Central memory CD8-positive, alpha-beta T cell (primary cell): Measurements from ENCODE around the gene THSD4.
"Not testable (repeated sequence)": the region's sequence is repeated elsewhere in the genome, so short reads cannot be mapped to it uniquely, and the experiment has no call there.

Source experiments
- ATAC-seq: fragments of 150-1000 bp; cut with Tn5 transposase; replicated peaks from 2 replicates; pipeline ENCODE4 v1.10.0; 2022; ENCODE audit warnings: mild to moderate bottlenecking, moderate FRiP score, moderate number of reproducible peaks; ENCODE audit not compliant: poor library complexity, severe bottlenecking; ENCODE audit errors: extremely low read depth
- DNase-seq, 2 donors: peaks; one replicate each; pipeline ENCODE4 v3.0.0; 2021; ENCODE audit warnings: low spot score in 2 of 2
- H3K27ac Mint-ChIP-seq: one replicate; pipeline ENCODE4 v1.8.0; 2022; ENCODE audit warnings: low read depth, mild to moderate bottlenecking, moderate library complexity, mixed read lengths
- H3K27me3 Mint-ChIP-seq: one replicate; pipeline ENCODE4 v1.8.0; 2022; ENCODE audit warnings: mixed read lengths
- H3K36me3 Mint-ChIP-seq: one replicate; pipeline ENCODE4 v1.8.0; 2022; ENCODE audit warnings: mild to moderate bottlenecking, moderate library complexity, mixed read lengths; ENCODE audit not compliant: insufficient read depth
- H3K4me1 Mint-ChIP-seq: one replicate; pipeline ENCODE4 v1.8.0; 2022; ENCODE audit warnings: mixed read lengths
- H3K4me3 Mint-ChIP-seq: one replicate; pipeline ENCODE4 v1.8.0; 2022; ENCODE audit warnings: mild to moderate bottlenecking, moderate library complexity, mixed read lengths
- H3K9me3 Mint-ChIP-seq: one replicate; pipeline ENCODE4 v1.8.0; 2022; ENCODE audit warnings: mixed read lengths

Gene THSD4

DNA sequence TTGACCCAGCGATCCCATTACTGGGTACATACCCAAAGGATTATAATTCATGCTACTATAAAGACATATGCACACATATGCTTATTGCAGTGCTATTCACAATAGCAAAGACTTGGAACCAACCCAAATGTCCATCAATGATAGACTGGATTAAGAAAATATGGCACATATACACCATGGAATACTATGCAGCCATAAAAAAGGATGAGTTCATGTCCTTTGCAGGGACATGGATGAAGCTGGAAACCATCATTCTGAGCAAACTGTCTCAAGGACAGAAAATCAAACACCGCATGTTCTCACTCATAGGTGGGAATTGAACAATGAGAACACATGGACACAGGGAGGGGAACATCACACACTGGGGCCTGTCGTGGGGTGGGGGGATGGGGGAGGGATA is 286.5 kb downstream of the THSD4 start:
- H3K9me3 Mint-ChIP-seq, H3K36me3 Mint-ChIP-seq, H3K4me3 Mint-ChIP-seq, DNase-seq, ATAC-seq, H3K27ac Mint-ChIP-seq, H3K4me1 Mint-ChIP-seq: not testable (repeated sequence)
- peaks cover 19% of the 10 kb centered on the region for H3K27me3 Mint-ChIP-seq

GRCh38 chr15:71409541-71409940 is 294.3 kb downstream of the THSD4 start:
- ATAC-seq: no peak
- H3K36me3 Mint-ChIP-seq: peaks cover 2% of the 10 kb centered on the region
- no peaks in the 10 kb centered on the region for H3K4me1 Mint-ChIP-seq
- no peak overlapping the region for H3K4me3 Mint-ChIP-seq
- H3K27ac Mint-ChIP-seq: no peak overlapping the region
- no peaks in the 10 kb centered on the region for H3K9me3 Mint-ChIP-seq
- H3K27me3 Mint-ChIP-seq: peaks cover 52% of the 10 kb centered on the region
- no peak for DNase-seq

GRCh38 chr15:71410347-71410746 is 295.1 kb downstream of the THSD4 start:
- Mint-ChIP-seq H3K4me1 (no peaks in the 10 kb centered on the region), H3K27me3 (peaks cover 52% of the 10 kb centered on the region), H3K27ac (no peak overlapping the region), H3K36me3 (peaks cover 2% of the 10 kb centered on the region), H3K9me3 (no peaks in the 10 kb centered on the region), H3K4me3 (no peak overlapping the region)
- ATAC-seq (no peak), DNase-seq (no peak)

DNA sequence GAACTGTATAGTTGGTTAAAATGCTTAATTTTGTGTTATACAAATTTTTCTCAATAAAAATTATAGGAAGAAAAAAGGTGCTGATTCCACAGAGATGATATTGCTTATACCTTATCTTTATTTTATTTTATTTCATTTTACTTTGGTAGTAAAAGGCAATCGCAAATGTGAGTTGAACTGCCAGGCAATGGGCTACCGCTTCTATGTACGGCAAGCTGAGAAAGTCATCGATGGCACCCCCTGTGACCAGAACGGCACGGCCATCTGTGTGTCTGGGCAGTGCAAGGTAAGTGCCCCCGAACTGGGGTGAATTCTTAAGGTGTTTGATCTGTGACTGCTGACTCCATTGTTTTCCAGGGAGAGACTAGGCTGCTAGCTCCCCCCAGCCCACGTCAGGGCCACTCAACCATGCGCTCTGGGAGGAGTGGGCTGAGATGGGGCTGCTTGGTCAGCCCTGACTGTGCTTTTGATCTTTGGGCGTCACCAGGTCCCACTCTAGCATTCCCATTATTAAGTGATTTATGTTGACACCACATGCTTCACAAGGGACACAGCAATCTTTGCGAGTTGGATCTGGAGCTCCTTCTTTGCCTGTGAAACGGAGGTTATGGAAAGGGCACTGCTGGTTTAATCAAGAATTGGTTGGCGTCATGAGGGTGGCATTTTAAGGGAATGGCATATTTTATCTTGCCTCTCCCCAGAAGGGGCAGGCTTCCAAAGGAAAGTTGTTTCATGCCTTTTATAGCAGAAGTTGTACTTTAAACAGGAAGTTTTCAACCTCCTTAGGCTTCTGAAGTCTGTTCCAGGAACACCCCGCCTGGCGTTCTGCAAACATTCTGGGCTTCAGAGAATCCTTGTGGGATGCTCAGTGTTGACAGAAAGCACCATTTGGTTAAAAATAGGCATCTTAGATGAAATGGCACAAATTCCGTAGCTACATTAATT is 296.5 kb downstream of the THSD4 start:
- ATAC-seq (no peak), DNase-seq (no peak)
- H3K27me3 Mint-ChIP-seq: peaks cover 43% of the 10 kb centered on the region
- no peaks in the 10 kb centered on the region for H3K4me1 Mint-ChIP-seq
- H3K36me3 Mint-ChIP-seq: peaks cover 2% of the 10 kb centered on the region
- H3K9me3 Mint-ChIP-seq: no peaks in the 10 kb centered on the region
- H3K27ac Mint-ChIP-seq: no peak overlapping the region
- H3K4me3 Mint-ChIP-seq: no peak overlapping the region

GRCh38 chr15:71413419-71413818 is 298.1 kb downstream of the THSD4 start:
- Mint-ChIP-seq H3K27ac (no peak overlapping the region), H3K36me3 (peaks cover 2% of the 10 kb centered on the region), H3K4me3 (no peak overlapping the region), H3K27me3 (peaks cover 42% of the 10 kb centered on the region), H3K4me1 (no peaks in the 10 kb centered on the region), H3K9me3 (no peaks in the 10 kb centered on the region)
- ATAC-seq (no peak), DNase-seq (no peak)

GRCh38 chr15:71414853-71415252 is 299.6 kb downstream of the THSD4 start:
- peaks cover 48% of the 10 kb centered on the region for H3K27me3 Mint-ChIP-seq
- H3K4me1 Mint-ChIP-seq: no peaks in the 10 kb centered on the region
- peaks cover 2% of the 10 kb centered on the region for H3K36me3 Mint-ChIP-seq
- no peak for DNase-seq
- no peak for ATAC-seq
- H3K27ac Mint-ChIP-seq: no peak overlapping the region
- no peaks in the 10 kb centered on the region for H3K9me3 Mint-ChIP-seq
- H3K4me3 Mint-ChIP-seq: no peak overlapping the region

DNA sequence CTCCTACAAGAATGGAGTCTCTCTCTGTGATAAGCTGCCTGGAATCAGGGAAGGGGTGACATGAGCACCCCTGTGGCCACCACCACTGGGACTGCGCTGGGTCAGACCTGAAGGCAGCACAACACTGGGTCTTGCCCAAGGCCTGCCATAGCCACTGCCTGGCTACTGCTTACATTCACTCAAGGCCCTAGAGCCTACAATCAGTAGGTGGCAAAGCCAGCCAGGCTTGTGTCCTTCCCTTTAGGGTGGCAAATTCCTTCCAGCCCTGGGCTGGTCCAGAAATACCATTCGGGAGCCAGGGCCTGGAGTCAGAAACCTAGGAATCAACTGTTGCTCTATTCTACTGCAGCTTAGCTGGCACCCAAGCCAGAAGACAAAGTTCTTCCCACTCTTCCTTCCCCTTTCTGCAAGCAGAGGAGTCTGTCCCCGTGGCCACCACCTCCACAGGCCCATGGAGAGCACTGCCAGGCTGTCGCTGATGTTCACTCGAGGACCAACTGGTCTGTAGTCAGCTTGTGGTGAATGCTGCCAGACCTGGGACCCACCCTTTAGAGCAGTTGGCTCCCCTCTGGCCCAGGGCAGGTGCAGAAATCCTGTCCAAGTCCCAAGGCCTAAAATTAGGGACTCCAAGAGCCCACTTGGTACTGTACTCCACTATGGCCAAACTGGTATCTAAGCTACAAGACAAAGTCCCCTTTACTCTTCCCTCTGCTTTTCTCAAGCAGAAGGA is 307.4 kb downstream of the THSD4 start:
- Mint-ChIP-seq H3K27me3 (peaks cover 64% of the 10 kb centered on the region), H3K4me3 (no peak overlapping the region)
- DNase-seq: no peak

DNA sequence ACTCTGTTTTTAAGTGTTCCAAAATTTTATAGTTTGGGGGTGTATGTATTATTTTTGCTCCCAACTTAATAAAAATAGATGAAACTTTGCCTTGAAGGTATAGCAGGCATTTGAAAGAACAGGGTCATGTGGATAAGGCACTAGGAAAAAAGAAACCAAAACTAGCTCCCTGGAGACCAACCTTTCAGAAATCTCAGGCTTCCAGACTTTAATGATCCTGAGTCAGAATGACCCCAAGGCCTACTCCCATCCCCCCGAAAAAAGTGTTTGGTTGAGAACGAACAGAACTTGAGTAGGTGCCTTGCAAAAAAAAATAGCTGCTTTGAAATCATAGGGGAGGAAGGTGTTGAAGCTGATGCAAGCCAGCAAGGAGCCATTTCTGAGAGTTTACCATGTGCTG is 309.5 kb downstream of the THSD4 start:
- H3K27me3 Mint-ChIP-seq: peaks cover 63% of the 10 kb centered on the region
- ATAC-seq: no peak
- no peaks in the 10 kb centered on the region for H3K9me3 Mint-ChIP-seq
- H3K36me3 Mint-ChIP-seq: no peaks in the 10 kb centered on the region
- no peak overlapping the region for H3K27ac Mint-ChIP-seq
- H3K4me3 Mint-ChIP-seq: no peak overlapping the region
- no peak for DNase-seq
- H3K4me1 Mint-ChIP-seq: no peaks in the 10 kb centered on the region

More for the DNA sequence above, 307.4 kb downstream of the THSD4 start:
- Mint-ChIP-seq H3K9me3 (no peaks in the 10 kb centered on the region), H3K4me1 (no peaks in the 10 kb centered on the region), H3K36me3 (no peaks in the 10 kb centered on the region), H3K27ac (no peak overlapping the region)
- ATAC-seq: no peak

DNA sequence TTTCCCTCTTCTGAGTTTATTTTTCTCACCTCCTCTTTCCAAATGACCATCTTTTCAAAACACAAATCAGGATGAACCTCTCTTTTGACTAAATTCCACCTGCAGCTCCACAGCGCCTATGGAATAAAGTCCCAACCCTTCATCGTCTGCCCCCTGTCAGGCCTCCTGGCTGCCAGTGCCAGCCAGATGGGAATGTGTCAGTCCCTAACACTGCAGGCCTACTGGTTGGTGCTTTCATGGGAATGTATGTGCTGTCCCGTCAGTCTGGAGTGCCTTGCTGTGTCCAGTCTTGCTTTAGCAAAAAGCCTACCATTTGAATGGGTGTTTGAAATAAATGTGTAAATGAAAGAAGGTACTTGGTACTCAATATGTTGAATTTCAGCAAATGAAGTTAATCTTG is 310.1 kb downstream of the THSD4 start:
- ATAC-seq: no peak
- peaks cover 57% of the 10 kb centered on the region for H3K27me3 Mint-ChIP-seq
- DNase-seq: no peak
- H3K4me3 Mint-ChIP-seq: no peak overlapping the region
- H3K4me1 Mint-ChIP-seq: no peaks in the 10 kb centered on the region
- no peak overlapping the region for H3K27ac Mint-ChIP-seq
- no peaks in the 10 kb centered on the region for H3K36me3 Mint-ChIP-seq
- no peaks in the 10 kb centered on the region for H3K9me3 Mint-ChIP-seq

GRCh38 chr15:71426792-71427191 is 311.5 kb downstream of the THSD4 start:
- Mint-ChIP-seq H3K4me1 (no peaks in the 10 kb centered on the region), H3K4me3 (no peak overlapping the region)

GRCh38 chr15:71430782-71431181 is 315.5 kb downstream of the THSD4 start:
- H3K4me1 Mint-ChIP-seq: no peaks in the 10 kb centered on the region
- ATAC-seq: no peak

More at GRCh38 chr15:71426792-71427191, 311.5 kb downstream of the THSD4 start:
- H3K36me3 Mint-ChIP-seq: no peaks in the 10 kb centered on the region
- no peak overlapping the region for H3K27ac Mint-ChIP-seq
- H3K27me3 Mint-ChIP-seq: peaks cover 43% of the 10 kb centered on the region
- H3K9me3 Mint-ChIP-seq: no peaks in the 10 kb centered on the region
- DNase-seq (no peak), ATAC-seq (no peak)

GRCh38 chr15:71431343-71432336 is 316.4 kb downstream of the THSD4 start:
- Mint-ChIP-seq H3K36me3 (no peaks in the 10 kb centered on the region), H3K4me1 (no peaks in the 10 kb centered on the region), H3K27me3 (peaks cover 21% of the 10 kb centered on the region), H3K9me3 (no peaks in the 10 kb centered on the region), H3K27ac (no peak overlapping the region), H3K4me3 (no peak overlapping the region)
- ATAC-seq (no peak), DNase-seq (no peak)

More at GRCh38 chr15:71430782-71431181, 315.5 kb downstream of the THSD4 start:
- Mint-ChIP-seq H3K9me3 (no peaks in the 10 kb centered on the region), H3K4me3 (no peak overlapping the region), H3K27me3 (peaks cover 21% of the 10 kb centered on the region), H3K27ac (no peak overlapping the region), H3K36me3 (no peaks in the 10 kb centered on the region)
- DNase-seq: no peak
